LNCaP clone FGC (cell line): ENCODE data around the gene TSHZ2.

Experiments
- DNase-seq: peaks from one replicate; pipeline ENCODE4 v3.0.0-alpha.2; 2011; ENCODE audit warnings: low read depth
- H3K4me3 ChIP-seq: 2 replicates; pipeline ENCODE4 v1.5.1; 2011; ENCODE audit warnings: mild to moderate bottlenecking, low read depth, low read length, control low read depth
- TF ChIP-seq, protein P1 (sequence below): IDR thresholded peaks from 2 replicates; pipeline ENCODE4 v1.5.1; 2012; ENCODE audit warnings: mild to moderate bottlenecking; ENCODE audit not compliant: control insufficient read depth, insufficient read depth; ENCODE audit errors: extremely low read depth

Gene TSHZ2

DNA sequence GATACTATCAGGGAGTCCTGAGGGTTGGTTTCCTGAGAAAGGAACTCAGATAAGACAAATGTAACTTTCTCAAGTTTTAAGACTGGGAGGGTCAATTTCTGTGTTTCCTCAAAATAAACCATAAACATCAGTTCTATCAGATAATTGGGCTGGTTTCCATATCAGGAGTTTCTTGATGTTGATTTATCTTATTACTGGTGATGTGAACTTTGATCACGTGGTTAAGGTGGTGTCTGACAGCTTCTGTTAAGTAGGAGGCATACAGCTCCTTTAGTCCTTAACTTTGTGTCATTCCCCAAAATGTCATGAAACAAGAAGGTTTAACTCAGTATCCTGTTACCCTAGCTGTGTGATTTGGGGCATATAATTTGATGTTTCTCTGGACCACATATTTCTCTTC lies 476.3 kb downstream of the TSHZ2 start:
- DNase-seq = no peak
- TF ChIP-seq, protein P1, sequence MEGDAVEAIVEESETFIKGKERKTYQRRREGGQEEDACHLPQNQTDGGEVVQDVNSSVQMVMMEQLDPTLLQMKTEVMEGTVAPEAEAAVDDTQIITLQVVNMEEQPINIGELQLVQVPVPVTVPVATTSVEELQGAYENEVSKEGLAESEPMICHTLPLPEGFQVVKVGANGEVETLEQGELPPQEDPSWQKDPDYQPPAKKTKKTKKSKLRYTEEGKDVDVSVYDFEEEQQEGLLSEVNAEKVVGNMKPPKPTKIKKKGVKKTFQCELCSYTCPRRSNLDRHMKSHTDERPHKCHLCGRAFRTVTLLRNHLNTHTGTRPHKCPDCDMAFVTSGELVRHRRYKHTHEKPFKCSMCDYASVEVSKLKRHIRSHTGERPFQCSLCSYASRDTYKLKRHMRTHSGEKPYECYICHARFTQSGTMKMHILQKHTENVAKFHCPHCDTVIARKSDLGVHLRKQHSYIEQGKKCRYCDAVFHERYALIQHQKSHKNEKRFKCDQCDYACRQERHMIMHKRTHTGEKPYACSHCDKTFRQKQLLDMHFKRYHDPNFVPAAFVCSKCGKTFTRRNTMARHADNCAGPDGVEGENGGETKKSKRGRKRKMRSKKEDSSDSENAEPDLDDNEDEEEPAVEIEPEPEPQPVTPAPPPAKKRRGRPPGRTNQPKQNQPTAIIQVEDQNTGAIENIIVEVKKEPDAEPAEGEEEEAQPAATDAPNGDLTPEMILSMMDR = no peak
- no peak overlapping the region for H3K4me3 ChIP-seq

DNA sequence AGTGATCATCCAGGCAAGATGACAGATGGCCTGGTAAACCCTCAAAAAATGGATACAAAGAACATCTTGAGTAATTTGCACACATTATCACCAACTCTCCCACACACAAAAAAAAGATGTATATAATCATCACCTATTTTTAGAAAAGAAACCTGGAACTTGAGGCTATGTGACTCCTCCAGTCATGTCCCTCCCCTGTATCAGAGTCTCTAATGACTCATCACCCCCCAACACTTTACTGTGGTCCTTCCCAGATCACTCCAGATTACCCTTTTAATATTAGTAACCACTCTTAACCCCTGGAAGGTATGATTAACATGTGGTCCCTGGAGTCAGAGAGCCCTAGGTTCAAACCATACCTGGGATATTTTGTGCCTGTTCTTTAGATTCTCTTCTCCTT lies 476.7 kb downstream of the TSHZ2 start:
- DNase-seq = no peak
- H3K4me3 ChIP-seq = no peak overlapping the region
- TF ChIP-seq, protein P1 = no peak

DNA sequence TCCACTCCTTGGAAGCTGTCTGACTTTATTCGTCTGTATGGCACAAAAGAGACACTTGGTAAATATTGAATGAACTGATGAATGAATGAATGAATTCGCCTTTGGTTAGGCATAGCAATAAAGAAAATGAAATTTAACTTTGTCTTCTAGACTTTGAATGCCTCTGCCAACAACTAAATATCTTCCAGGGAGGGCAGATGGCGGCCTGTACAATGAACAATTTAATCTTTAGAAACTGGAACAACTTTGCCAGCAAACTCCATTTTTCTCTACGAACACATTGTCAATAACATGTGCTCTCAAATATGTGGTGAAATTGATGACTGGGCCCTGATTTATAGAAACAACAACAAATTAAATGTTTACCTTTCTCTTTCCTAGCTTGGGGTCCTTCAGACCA lies 480.9 kb downstream of the TSHZ2 start:
- TF ChIP-seq, protein P1 = no peak
- H3K4me3 ChIP-seq = no peak overlapping the region
- no peak for DNase-seq

DNA sequence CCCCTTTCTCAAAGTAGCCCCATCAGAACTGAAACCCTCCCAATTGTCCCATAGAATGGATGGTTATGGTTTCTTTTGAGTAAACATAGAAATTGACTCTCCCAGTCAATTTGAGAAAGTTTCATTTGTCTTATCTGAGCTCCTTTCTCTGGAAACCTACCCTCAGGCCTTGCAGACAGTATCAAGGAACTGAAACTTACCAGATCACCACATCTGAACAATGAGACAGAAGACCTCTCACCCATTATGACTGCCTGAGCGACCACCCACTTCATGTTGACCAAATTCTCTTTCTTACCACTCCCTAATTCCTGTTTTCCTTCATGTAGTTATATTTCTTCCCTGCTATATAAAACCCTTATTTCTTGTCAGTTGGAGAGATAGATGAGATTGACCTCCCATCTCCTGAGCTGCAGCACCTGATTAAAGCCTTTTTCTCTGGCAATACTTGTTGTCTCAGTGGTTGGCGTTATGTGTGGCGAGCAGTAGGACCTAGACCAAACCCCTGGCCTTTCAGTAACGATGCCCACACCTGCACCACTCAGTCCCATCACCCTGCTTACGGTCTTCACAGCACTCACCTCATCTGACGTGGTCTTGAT lies 482.6 kb downstream of the TSHZ2 start:
- TF ChIP-seq, protein P1 = no peak
- DNase-seq = no peak
- H3K4me3 ChIP-seq = no peak overlapping the region

DNA sequence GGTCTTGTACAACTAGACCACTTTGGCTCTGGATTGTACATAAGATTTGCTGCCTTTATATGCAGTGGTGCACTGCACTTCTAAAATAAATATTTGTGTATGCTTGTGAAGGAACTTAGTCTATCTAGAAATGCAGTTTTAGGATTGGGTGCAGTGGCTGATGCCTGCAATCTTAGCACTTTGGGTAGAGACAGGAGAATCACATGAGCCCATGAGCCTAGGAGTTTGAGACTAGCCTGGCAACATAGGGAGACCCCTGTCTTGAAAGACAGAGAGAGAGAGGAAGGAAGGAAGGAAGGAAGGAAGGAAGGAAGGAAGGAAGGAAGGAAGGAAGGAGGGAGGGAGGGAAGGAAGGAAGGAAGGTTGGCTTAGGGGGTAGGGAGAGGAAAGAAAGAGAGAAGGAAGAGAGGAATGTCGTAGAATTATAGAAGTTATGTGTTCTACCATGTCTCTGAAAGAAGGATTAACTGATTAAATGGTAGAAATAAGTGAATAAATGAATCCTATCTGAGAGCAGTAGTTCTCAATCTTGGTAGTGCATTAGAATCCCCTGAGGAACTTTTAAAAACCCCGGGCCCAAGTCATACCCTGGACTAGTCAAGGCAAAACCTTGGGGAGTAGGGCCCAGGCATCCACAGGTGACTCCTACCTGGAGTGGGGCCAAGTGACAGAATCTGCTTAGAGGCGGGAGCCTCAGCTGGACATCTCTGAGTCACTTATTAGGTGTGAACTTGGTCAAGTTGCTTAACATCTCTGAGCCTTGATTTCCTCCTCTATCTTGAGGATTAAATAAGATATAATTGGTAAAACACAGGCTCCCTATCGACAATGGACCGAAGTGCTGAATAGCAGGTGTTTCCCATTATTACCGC lies 491.2 kb downstream of the TSHZ2 start:
- TF ChIP-seq, protein P1 = no peak
- H3K4me3 ChIP-seq = no peak overlapping the region
- DNase-seq = no peak

DNA sequence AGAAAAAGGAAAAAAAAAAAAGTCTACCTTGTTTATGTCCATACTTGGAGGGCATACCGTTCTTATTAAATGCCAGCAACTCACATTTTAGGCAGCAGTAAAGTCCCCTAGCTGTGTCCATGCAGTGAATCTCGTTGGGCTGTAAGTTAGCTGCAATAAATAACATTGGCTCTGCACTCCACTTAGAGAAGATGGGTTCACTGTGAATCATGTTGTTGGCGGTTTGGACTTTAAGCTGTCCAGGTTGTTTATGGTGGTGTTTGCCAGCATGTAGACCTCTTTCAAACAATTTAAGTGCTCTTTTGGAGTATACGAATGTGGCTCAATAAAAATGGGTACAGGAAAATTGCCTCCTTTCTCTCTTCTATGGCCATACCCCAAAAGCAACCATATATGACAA lies 494.1 kb downstream of the TSHZ2 start:
- H3K4me3 ChIP-seq = no peak overlapping the region
- TF ChIP-seq, protein P1 = no peak
- no peak for DNase-seq
